ENCODE measurements around the gene MXRA8.

GRCh38 chr1:1307261-1307922, 51.0 kb downstream of the MXRA8 start:
- TF ChIP-seq CTCF (IDR thresholded peaks at IDR 0.05; ENCODE audit: poor library complexity): no peak
- no peak for TF ChIP-seq EZH2 (IDR thresholded peaks at IDR 0.05; ENCODE audit: borderline replicate concordance)
